HFF-Myc (cell line): ENCODE data around the gene INPP4B.

ENCODE experiments used
- DNase-seq: peaks from one replicate; pipeline ENCODE4 v3.0.0-alpha.2; 2011; ENCODE audit warnings: low read depth; ENCODE audit errors: extremely low read depth
- H3K4me3 ChIP-seq: replicated peaks from 2 replicates; pipeline ENCODE4 v1.5.1; 2011; ENCODE audit warnings: low read depth, mild to moderate bottlenecking, control low read depth, low read length
- TF ChIP-seq, protein P1 (sequence below): IDR thresholded peaks from 2 replicates; pipeline ENCODE4 v1.5.1; 2012; ENCODE audit warnings: mild to moderate bottlenecking, low read depth, low read length, control low read depth; ENCODE audit errors: missing control alignments

The INPP4B gene

DNA sequence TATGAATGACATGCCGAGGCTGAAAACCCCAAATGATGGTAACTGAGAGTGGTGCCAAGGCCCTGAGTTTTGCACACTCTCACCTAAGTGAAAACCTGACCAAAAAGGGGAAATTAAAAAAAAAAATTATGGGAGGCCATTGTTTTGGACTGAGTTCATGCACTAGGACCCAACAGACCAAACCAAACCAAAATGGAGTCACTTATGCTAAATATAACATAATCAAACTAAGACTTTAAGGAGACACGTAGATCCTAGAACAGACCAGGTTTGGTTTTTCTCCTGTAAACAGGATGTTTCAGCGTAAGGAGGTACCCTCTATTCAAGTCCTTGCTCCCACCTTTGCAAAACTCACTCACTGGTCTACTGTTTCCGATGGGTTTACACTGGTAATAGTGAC, 453.0 kb downstream of the INPP4B start:
- TF ChIP-seq, protein P1, sequence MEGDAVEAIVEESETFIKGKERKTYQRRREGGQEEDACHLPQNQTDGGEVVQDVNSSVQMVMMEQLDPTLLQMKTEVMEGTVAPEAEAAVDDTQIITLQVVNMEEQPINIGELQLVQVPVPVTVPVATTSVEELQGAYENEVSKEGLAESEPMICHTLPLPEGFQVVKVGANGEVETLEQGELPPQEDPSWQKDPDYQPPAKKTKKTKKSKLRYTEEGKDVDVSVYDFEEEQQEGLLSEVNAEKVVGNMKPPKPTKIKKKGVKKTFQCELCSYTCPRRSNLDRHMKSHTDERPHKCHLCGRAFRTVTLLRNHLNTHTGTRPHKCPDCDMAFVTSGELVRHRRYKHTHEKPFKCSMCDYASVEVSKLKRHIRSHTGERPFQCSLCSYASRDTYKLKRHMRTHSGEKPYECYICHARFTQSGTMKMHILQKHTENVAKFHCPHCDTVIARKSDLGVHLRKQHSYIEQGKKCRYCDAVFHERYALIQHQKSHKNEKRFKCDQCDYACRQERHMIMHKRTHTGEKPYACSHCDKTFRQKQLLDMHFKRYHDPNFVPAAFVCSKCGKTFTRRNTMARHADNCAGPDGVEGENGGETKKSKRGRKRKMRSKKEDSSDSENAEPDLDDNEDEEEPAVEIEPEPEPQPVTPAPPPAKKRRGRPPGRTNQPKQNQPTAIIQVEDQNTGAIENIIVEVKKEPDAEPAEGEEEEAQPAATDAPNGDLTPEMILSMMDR = no peak
- DNase-seq = no peak
- no peak overlapping the region for H3K4me3 ChIP-seq

DNA sequence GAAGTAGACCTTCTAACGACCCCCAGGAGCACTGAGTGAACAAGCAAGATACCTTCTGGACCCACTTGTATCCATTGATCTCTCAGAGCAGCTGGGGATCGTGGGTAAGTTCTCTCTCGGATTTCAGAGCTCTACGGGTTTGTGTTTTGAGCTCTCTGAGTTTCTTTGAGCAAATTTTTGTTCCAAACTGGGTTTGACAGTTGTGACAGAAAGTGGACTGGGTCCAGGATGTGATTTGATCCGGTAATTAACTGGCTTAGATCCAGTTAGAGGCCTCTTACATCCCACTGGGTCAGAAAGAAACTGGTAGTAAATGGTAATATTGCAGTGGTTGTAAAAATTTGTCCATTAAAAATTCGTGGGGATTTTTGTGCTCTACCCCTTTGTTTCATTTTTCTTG, 459.2 kb downstream of the INPP4B start:
- no peak overlapping the region for H3K4me3 ChIP-seq
- DNase-seq = no peak
- TF ChIP-seq, protein P1 = no peak

DNA sequence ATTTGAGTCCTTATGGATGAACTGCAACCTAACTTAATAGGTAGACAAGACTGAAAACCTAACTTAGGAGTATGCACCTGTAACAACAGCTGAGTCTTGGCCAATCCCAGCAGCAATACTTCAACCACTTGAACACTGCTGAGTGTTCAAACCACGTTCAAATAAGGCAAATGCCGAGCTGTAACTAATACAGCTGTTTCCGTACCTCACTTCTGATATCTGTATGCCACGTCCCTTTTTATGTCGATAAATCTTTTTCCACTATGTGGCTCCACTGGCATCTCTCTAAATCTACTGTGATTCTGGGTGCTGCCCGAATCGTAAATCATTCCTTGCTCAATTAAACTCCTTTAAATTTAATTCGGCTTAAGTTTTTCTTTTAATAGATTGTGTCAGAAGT, 459.7 kb downstream of the INPP4B start:
- no peak overlapping the region for H3K4me3 ChIP-seq
- TF ChIP-seq, protein P1 = no peak

DNA sequence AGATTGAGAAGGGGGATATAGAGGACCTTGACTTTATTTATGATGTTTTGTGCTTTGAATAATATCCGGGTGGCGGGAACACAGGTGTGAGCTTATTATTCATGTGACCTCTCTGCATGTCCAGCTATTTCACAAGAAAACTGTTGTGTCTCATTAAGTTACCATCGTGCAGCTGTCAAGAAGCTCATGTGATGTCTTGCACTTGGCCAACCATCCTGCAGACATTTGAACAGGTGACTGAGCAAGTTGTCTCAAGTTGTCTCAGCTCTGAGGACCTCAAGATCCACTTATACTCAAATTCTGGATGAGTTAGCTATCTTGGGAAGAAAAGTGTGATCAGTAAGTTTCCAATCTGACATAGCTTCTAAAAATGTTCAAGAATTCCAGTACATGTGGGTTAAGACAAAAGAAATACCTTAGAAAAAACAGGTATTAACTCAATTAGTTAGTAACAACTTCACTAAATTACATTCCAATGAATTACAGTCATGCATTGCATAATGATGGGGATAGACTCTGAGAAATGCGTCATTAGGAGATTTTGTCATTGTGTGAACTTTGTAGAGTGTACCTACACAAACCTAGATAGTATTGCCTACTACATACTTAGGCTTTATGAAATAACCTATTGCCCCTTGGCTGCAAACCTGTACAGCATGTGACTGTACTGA, 462.2 kb downstream of the INPP4B start:
- no peak for DNase-seq

More for the DNA sequence above, 459.7 kb downstream of the INPP4B start:
- DNase-seq = no peak

GRCh38 chr4:142383354-142383753, 462.7 kb downstream of the INPP4B start:
- TF ChIP-seq, protein P1 = no peak
- DNase-seq = no peak
- H3K4me3 ChIP-seq = no peak overlapping the region

More for the DNA sequence above, 462.2 kb downstream of the INPP4B start:
- TF ChIP-seq, protein P1 = no peak
- no peak overlapping the region for H3K4me3 ChIP-seq

DNA sequence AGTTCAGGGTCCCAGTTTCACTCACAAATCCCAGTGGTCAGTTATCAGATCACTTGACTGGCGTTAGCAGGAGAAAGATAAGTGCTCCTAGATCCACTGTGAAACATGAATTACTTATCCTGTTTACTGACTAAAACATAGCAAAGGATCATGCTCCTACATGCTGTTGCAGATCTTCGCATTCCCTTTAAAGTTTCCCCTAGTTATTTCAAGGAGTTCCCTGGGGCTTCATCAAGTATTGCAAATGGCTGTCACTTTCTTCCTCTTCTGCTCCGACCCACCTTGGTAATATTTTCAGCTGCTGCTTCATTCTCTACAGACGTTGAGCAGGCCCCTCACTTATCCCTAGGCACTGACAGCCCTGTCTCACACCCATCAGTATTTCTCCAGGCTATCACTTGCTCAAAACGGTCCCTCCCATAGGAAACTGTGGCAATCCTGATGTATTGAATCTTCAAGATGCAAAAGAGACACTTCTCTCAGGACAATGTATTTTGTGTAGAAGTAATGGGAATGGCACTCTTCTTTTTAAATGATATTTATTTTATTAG, 466.0 kb downstream of the INPP4B start:
- DNase-seq = no peak
- no peak overlapping the region for H3K4me3 ChIP-seq
- TF ChIP-seq, protein P1 = no peak
